Parathyroid adenoma (tissue), 2 donors: Measurements from ENCODE around the gene NAGLU.

Source experiments
- H2AFZ ChIP-seq: fragments of 300-600 bp; sonication (generic); one replicate; pipeline ENCODE4 v1.7.0; 2017; ENCODE audit warnings: antibody characterized with exemption, mild to moderate bottlenecking
- H3K27ac ChIP-seq: fragments of 300-600 bp; sonication (generic); one replicate; pipeline ENCODE4 v1.7.0; 2017
- H3K27me3 ChIP-seq: fragments of 300-600 bp; sonication (generic); one replicate; pipeline ENCODE4 v1.7.0; 2017; ENCODE audit warnings: low read length; ENCODE audit not compliant: control insufficient read depth, insufficient read depth
- H3K36me3 ChIP-seq: fragments of 300-600 bp; sonication (generic); one replicate; pipeline ENCODE4 v1.7.0; 2017; ENCODE audit warnings: low read length; ENCODE audit not compliant: control insufficient read depth, insufficient read depth
- H3K4me1 ChIP-seq: fragments of 300-600 bp; sonication (generic); one replicate; pipeline ENCODE4 v1.7.0; 2017; ENCODE audit warnings: control low read depth
- H3K4me2 ChIP-seq: fragments of 300-600 bp; sonication (generic); one replicate; pipeline ENCODE4 v1.7.0; 2017; ENCODE audit warnings: low read length
- H3K4me3 ChIP-seq: fragments of 300-600 bp; sonication (generic); one replicate; pipeline ENCODE4 v1.7.0; 2017; ENCODE audit warnings: low read depth, low read length
- H3K79me2 ChIP-seq: fragments of 300-600 bp; sonication (generic); one replicate; pipeline ENCODE4 v1.7.0; 2017; ENCODE audit warnings: control low read depth
- H3K9ac ChIP-seq: fragments of 300-600 bp; sonication (generic); one replicate; pipeline ENCODE4 v1.7.0; 2017; ENCODE audit warnings: mild to moderate bottlenecking
- H3K9me3 ChIP-seq: fragments of 300-600 bp; sonication (generic); one replicate; pipeline ENCODE4 v1.7.0; 2017; ENCODE audit warnings: low read length; ENCODE audit not compliant: control insufficient read depth
- TF ChIP-seq, protein P1 (sequence below): fragments of 300-600 bp; sonication (generic); IDR thresholded peaks from one replicate; pipeline ENCODE4 v1.7.0; 2017; ENCODE audit warnings: antibody characterized with exemption, mild to moderate bottlenecking
- donor health status: primary hyperparathyroidism.

The NAGLU gene

DNA sequence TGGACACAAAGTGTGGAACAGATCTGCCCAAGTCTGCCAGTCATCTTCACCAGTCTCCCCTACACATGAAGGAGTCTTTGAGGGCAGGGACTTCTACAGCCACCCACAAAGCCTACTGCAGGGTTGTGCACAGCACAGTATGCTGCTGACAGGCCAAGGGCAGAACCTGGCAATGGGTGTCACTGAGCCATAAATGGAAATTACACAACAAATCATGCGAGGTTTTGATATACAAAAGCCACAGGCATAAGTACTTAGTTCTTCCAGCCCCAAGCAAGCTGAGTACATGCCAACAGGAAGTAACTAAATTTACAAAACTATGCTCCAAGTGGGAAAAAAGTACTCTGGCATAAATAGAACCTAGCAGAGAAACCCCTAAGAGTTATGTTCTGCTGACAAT, 49.3 kb downstream of the NAGLU start:
- TF ChIP-seq, protein P1, sequence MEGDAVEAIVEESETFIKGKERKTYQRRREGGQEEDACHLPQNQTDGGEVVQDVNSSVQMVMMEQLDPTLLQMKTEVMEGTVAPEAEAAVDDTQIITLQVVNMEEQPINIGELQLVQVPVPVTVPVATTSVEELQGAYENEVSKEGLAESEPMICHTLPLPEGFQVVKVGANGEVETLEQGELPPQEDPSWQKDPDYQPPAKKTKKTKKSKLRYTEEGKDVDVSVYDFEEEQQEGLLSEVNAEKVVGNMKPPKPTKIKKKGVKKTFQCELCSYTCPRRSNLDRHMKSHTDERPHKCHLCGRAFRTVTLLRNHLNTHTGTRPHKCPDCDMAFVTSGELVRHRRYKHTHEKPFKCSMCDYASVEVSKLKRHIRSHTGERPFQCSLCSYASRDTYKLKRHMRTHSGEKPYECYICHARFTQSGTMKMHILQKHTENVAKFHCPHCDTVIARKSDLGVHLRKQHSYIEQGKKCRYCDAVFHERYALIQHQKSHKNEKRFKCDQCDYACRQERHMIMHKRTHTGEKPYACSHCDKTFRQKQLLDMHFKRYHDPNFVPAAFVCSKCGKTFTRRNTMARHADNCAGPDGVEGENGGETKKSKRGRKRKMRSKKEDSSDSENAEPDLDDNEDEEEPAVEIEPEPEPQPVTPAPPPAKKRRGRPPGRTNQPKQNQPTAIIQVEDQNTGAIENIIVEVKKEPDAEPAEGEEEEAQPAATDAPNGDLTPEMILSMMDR, result no peak
- H3K79me2 ChIP-seq, result peaks cover 12% of the 10 kb centered on the region
- no peaks in the 10 kb centered on the region for H3K36me3 ChIP-seq
- no peaks in the 10 kb centered on the region for H3K9me3 ChIP-seq
- no peak overlapping the region for H2AFZ ChIP-seq
- no peak overlapping the region for H3K27ac ChIP-seq
- no peak overlapping the region for H3K4me2 ChIP-seq
- no peak overlapping the region for H3K4me3 ChIP-seq
- H3K4me1 ChIP-seq, result no peaks in the 10 kb centered on the region
- no peaks in the 10 kb centered on the region for H3K27me3 ChIP-seq
- H3K9ac ChIP-seq, result no peak overlapping the region

DNA sequence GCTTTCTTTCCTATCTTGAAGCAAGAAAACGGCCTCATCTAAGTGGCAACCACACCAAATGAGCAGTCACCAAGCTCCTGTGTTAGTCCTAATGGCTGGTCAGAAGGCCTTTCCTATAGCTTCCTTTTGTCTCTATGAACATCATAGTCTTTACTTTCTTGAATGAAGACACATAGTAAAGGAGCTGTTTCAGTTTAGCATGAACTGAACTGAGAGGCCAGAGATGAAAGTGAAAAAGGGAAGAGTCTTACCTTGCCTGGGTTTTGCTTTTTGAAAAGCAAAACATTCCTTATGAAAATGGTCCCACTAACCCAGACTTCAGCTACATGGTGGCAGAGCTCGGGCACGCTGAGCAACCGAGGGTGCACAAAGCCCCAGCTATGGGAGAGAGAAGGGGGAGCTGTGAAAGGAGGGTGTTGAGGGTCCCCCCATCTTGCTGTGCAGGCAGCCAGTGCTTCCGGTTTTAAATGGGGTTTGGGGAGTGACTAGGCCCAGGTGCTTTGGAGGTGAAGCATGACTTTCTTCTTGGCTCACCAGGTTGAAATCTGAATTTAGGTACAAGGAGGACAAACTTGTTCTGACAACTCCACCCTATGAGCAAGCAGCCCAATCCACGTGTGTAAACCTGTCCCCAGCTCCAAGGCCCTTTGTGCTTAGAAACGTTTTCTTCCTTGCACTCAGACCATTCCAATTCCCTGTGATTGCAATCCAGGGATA, 50.6 kb downstream of the NAGLU start:
- Histone ChIP-seq H3K9ac (no peak overlapping the region), H3K27ac (no peak overlapping the region), H3K9me3 (no peaks in the 10 kb centered on the region), H2AFZ (no peak overlapping the region), H3K36me3 (no peaks in the 10 kb centered on the region), H3K4me1 (no peaks in the 10 kb centered on the region), H3K4me2 (no peak overlapping the region), H3K79me2 (peaks cover 16% of the 10 kb centered on the region), H3K27me3 (no peaks in the 10 kb centered on the region), H3K4me3 (no peak overlapping the region)
- TF ChIP-seq, protein P1, result no peak

DNA sequence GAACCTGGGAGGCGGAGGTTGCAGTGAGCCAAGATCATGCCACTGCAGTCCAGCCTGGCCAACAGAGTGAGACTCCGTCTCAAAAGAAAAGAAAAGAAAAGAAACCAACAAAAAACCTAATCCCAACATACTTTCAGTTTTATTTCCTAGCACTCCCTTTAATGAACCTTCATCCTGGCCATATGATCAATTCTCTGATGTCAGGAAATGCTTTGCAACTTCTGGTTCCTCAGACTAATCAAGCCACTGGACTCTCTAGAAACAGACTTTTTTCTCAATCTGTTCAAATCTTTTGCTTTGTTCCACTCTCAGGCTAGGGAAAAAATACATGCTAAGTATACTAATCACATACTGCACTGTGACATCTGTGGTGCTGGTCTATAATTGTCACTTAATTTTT, 54.8 kb downstream of the NAGLU start:
- TF ChIP-seq, protein P1, result no peak
- Histone ChIP-seq H3K79me2 (peaks cover 45% of the 10 kb centered on the region), H3K36me3 (no peaks in the 10 kb centered on the region)

DNA sequence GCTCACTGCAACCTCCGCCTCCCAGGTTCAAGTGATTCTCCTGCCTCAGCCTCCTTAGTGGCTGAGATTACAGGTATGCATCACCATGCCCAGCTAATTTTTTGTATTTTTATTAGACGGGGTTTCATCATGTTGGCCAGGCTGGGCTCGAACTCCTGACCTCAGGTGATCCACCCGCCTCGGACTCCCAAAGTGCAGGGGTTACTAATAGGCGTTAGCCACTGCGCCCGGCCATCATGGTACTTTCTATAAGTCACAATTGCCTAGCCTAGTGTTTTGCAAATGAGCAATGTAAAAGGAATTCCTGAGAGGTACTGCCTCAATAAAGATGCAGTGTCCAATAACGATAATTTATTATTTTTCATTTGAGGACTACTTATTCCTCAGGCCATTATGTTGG, 55.4 kb downstream of the NAGLU start:
- Histone ChIP-seq H3K9ac (no peak overlapping the region), H3K4me2 (no peak overlapping the region), H3K27me3 (no peaks in the 10 kb centered on the region), H3K79me2 (peaks cover 46% of the 10 kb centered on the region), H3K36me3 (no peaks in the 10 kb centered on the region), H3K27ac (no peak overlapping the region), H3K9me3 (no peaks in the 10 kb centered on the region), H2AFZ (no peak overlapping the region), H3K4me1 (no peaks in the 10 kb centered on the region), H3K4me3 (no peak overlapping the region)
- TF ChIP-seq, protein P1, result no peak

More for the DNA sequence above, 54.8 kb downstream of the NAGLU start:
- no peaks in the 10 kb centered on the region for H3K9me3 ChIP-seq
- no peaks in the 10 kb centered on the region for H3K27me3 ChIP-seq
- no peak overlapping the region for H2AFZ ChIP-seq
- H3K4me1 ChIP-seq, result no peaks in the 10 kb centered on the region
- H3K4me2 ChIP-seq, result no peak overlapping the region
- no peak overlapping the region for H3K4me3 ChIP-seq
- no peak overlapping the region for H3K9ac ChIP-seq
- no peak overlapping the region for H3K27ac ChIP-seq
